ENCODE measurements around the gene PJVK.
"Not testable (repeated sequence)": the region's sequence is repeated elsewhere in the genome, so short reads cannot be mapped to it uniquely, and the experiment has no call there.

DNA sequence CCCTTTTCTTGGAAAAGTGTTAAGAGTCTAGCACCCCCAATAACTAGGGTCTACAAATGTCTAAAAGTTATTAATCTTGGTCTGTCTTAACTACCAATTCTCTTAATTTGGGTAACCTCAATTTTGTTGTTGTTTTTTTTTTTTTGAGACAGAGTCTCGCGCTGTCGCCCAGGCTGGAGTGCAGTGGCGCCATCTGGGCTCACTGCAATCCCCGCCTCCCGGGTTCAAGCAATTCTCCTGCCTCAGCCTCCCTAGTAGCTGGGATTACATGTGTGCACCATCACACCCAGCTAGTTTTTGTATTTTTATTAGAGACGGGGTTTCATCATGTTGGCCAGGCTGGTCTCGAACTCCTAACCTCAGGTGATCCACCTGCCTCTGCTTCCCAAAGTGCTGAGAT is 38.7 kb upstream of the PJVK start:
- TF ChIP-seq, protein P1, sequence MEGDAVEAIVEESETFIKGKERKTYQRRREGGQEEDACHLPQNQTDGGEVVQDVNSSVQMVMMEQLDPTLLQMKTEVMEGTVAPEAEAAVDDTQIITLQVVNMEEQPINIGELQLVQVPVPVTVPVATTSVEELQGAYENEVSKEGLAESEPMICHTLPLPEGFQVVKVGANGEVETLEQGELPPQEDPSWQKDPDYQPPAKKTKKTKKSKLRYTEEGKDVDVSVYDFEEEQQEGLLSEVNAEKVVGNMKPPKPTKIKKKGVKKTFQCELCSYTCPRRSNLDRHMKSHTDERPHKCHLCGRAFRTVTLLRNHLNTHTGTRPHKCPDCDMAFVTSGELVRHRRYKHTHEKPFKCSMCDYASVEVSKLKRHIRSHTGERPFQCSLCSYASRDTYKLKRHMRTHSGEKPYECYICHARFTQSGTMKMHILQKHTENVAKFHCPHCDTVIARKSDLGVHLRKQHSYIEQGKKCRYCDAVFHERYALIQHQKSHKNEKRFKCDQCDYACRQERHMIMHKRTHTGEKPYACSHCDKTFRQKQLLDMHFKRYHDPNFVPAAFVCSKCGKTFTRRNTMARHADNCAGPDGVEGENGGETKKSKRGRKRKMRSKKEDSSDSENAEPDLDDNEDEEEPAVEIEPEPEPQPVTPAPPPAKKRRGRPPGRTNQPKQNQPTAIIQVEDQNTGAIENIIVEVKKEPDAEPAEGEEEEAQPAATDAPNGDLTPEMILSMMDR (IDR thresholded peaks at IDR 0.05; ENCODE audit: insufficient read depth, low read length) = not testable (repeated sequence)
- TF ChIP-seq, protein P2, sequence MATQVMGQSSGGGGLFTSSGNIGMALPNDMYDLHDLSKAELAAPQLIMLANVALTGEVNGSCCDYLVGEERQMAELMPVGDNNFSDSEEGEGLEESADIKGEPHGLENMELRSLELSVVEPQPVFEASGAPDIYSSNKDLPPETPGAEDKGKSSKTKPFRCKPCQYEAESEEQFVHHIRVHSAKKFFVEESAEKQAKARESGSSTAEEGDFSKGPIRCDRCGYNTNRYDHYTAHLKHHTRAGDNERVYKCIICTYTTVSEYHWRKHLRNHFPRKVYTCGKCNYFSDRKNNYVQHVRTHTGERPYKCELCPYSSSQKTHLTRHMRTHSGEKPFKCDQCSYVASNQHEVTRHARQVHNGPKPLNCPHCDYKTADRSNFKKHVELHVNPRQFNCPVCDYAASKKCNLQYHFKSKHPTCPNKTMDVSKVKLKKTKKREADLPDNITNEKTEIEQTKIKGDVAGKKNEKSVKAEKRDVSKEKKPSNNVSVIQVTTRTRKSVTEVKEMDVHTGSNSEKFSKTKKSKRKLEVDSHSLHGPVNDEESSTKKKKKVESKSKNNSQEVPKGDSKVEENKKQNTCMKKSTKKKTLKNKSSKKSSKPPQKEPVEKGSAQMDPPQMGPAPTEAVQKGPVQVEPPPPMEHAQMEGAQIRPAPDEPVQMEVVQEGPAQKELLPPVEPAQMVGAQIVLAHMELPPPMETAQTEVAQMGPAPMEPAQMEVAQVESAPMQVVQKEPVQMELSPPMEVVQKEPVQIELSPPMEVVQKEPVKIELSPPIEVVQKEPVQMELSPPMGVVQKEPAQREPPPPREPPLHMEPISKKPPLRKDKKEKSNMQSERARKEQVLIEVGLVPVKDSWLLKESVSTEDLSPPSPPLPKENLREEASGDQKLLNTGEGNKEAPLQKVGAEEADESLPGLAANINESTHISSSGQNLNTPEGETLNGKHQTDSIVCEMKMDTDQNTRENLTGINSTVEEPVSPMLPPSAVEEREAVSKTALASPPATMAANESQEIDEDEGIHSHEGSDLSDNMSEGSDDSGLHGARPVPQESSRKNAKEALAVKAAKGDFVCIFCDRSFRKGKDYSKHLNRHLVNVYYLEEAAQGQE (IDR thresholded peaks at IDR 0.05; ENCODE audit: insufficient replicate concordance, low read depth) = not testable (repeated sequence)
- not testable (repeated sequence) for TF ChIP-seq POLR2AphosphoS5 (IDR thresholded peaks at IDR 0.05; ENCODE audit: low read depth); GABPA (IDR thresholded peaks at IDR 0.05; ENCODE audit: low read depth); SPI1 (IDR thresholded peaks at IDR 0.05; ENCODE audit: borderline replicate concordance, low read depth)

Measured in HL-60 (cell line).